Activated CD4-positive, alpha-beta T cell treated with anti-CD3 and anti-CD28 coated beads, Interleukin-10, Interleukin-2, amounts not matched to agents 100 ng/mL and 50 ng/mL, durations not matched to agents 16 hours and 8 hours (primary cell): ENCODE measurements around the gene CACYBP.
A peak's percentile ranks its signal among the peaks of the same experiment; 100 is the strongest.

ENCODE experiments used
- DNase-seq: peaks from one replicate; pipeline ENCODE4 v3.0.0-alpha.2; 2020

Gene CACYBP, protein sequence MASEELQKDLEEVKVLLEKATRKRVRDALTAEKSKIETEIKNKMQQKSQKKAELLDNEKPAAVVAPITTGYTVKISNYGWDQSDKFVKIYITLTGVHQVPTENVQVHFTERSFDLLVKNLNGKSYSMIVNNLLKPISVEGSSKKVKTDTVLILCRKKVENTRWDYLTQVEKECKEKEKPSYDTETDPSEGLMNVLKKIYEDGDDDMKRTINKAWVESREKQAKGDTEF

DNA sequence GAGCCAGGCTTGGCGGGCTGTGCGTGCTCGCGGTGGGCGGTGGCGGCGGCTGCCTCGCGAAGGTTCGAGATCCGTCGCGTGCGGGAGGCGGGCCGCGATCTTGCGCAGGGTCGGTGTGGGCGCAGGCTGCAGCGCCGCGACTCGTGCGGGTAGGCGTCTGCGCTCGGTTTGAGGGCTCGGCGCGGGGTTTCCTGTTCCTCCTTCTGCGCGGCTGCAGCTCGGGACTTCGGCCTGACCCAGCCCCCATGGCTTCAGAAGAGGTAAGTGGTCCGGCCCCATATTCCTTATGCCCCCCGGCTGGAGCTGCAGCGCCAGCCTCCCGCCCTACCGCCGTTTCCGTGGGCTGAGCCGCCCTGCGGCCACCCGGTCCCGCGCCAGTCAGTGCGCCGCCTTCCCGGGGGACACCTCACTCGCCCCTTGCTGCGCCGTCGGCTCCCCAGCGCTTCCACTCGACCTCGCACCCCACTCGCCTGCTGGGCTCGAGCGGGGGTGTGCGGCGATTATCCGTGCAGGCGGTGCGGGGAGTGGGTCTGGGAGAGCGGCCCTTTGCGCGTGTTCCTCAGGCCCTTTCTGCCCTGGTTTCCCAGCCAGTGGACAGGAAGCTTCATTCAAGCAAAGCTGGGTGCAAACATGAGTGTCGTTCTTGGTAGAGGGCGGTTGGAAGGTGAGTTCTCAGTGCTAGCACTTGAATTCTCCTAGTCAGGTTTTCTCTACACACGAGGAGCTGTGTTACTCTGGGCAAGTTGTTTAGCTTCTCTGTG is at the start of gene CACYBP:
Gene CACYBP (plus strand): TSS at position 12 of the 761 bp plus-strand sequence. CDS start 234 bp downstream, at position 246.
- peak; percentile 37 for DNase-seq

DNA sequence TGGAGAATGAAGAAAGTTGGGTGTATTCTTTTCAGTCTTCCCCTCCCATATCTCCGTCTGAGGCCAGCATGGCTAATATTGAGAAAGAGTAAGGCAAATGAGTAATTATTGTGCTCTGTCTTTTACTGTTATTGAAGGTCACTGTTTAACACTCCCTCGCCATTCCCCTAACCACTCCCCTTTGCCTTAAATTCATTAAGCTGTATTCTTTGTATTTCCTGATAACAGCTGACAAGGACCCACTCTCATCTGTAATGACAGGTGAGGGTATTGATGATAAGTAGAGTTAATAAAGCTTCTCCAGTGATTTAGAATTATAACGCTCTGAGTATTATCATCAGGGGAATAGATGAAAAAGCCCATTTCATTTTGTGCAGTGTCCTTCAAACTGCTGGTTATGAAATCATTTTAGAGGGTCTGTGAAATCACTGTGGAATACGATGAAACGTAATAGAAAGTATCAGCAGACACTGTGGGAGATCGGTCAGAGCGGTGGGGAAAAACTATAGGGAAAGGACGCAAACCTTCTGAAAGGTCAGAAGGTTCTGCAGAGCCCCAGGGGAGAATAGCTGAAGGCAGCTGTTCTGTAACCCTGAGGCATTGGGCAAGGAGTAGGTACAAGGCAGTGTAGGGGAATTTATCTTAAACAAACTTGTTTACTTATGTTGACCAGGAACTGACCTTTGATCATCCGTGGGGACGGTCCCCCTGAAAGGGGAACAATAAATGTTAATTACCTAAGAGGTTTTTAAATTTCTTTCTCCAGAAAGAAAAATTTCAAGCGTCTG is 46.3 kb upstream of the CACYBP start:
- DNase-seq: no peak

DNA sequence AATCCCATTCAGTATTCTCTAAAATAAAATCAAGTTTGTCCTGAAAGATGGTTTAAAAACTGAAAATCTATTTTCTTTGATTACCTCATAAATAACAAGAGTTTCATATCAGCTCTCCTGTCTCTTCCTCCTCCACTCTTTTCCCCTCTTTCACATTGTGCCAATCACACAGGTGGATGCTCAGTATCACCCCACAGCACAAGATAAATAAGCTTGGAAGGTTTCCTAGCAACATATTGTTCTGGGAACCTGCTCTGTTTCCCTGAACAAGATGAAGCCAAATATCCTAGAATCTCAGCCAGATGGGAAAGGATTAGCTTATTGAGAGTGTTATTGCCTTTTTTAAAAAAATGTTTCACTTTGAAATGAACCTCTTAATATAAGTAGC is 45.7 kb upstream of the CACYBP start:
- no peak for DNase-seq

- no peak for DNase-seq
These were observed 44.8 kb upstream of the CACYBP start for GRCh38 chr1:174954671-174955669.

DNA sequence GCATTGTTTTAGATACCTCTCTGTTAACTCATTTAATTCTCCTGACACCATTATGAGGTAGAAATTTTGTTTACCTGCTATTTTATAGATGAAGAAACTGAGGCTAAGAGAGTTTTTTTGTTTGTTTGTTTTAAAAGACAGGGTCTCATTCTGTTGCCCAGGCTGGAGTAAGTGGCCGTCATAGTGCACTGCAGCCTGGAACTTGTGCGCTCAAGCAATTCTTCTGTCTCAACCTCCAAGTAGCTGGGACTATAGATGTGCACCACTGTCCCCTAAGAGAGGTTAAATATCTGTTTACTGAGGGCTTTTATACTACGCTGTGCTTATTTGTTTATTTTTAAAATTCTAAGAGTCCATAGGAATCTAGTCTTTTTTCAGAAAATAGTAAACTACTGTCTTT is 43.7 kb upstream of the CACYBP start:
- DNase-seq: no peak

- no peak for DNase-seq
These were observed 42.8 kb upstream of the CACYBP start for GRCh38 chr1:174956976-174957375.

DNA sequence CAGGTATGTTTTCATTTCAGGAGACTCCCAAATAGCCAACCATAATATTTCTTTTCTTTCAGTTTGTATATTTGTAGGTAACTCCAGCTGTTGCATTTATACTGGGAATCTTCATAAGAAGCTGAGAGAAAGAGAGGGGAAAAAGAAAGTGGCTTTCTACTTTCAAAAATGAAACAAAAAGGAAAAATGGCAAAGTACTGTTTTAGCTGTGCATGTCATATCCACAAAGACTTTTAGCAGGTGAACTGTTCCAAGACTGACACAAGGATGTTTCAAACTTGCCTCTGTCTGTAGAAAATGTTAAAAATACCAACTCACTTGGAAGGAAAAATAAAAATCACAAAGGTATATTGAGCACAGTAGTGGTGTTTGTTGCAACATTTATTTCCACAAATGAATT is 41.9 kb upstream of the CACYBP start:
- DNase-seq: no peak

DNA sequence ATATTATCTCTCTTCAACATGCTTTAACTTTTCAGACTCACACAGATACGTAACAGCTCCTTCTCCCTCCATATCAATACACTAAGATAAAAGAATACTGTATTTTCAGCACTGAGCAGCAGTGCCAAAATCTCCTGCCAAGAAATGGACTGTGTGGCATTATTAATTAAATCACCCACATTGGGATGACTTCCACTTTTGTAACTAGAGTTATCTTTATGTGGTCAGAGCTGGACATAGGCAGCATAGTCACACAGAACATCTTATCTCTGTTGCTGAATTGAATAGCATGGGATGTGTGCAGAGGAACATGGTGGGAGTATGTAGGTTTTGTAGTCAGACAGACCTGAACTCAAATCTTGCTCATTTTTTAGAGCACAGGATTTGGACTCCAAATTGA is 41.4 kb upstream of the CACYBP start:
- no peak for DNase-seq

- DNase-seq: no peak
These were observed 39.4 kb upstream of the CACYBP start for GRCh38 chr1:174960362-174960761.

DNA sequence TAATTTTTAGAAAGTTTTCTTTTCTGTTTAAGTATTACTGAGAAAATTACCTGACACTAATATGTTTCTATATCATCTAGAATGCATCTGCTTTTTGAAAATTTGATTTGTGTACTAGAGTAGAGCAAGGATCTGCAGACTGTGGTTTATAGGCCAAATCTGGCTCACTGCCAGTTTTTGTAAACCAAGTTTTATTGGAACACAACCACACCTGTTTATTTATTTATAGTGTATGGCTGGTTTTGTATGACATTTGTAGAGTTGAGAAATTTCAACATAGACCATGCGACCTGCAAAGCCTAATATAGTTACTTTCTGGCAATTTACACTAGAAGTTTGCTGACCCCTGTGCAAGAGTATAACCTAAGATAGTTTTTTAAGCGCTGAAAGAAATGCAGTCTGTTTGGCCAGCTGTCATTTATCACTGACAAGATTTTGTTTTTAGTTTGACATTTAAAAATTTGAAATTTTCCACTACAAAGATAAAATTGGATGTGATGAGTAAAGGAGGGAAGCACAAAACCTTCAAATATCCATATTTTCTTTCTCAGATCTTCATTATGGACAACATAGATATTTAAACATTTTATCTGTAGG is 36.1 kb upstream of the CACYBP start:
- no peak for DNase-seq

DNA sequence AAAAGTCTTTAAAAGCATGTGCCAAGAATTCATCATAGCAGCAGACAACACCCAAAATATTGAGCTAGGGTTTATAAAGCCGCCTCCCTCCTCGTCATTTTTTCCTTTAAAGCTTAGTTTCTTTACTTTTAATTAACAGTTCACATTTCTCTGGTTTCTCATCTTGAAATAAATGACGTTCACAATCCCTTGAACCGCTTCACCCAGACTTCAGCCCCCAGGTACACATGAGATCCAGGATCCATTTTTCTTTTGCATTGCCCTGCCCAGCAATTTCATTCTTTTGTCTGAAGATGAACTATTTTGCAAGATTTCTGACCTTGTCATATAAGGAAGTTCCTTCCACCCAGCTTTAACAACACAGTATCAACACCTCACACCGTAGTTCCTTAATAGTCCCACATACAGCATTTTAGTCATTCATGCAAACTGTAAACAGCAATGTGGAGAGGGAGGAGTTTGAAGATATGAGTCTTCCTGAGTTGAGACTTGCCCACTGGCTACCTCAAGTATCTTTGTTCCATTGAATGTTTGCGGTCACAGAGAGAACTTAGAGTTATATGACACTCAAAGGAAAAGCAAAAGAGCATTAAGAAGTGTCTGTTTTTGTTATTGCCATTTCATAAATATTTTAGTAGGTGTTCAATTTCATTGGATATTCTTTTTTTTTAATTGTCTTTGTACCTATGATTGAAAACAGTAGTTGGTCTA is 35.3 kb upstream of the CACYBP start:
- peak; percentile 83 for DNase-seq

DNA sequence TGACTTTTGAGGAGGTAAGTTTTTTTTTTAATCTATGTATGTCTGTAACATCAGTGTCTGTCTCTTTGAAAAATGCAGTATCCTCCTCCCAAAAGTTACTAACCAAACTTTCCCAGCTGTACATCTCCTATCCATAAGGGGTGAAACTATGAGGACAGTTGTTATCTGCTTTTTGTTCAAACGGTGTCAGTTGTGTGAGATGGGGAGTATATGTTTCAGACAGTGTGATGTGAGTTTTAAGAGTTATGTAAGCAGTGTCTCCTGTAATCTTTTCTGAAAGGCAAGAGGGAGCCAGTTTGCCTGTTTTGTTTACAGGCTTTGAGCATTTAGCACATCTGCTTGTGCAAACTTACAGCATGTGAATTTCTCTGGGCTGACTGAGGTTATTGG is 34.8 kb upstream of the CACYBP start:
- DNase-seq: peak; percentile 11

DNA sequence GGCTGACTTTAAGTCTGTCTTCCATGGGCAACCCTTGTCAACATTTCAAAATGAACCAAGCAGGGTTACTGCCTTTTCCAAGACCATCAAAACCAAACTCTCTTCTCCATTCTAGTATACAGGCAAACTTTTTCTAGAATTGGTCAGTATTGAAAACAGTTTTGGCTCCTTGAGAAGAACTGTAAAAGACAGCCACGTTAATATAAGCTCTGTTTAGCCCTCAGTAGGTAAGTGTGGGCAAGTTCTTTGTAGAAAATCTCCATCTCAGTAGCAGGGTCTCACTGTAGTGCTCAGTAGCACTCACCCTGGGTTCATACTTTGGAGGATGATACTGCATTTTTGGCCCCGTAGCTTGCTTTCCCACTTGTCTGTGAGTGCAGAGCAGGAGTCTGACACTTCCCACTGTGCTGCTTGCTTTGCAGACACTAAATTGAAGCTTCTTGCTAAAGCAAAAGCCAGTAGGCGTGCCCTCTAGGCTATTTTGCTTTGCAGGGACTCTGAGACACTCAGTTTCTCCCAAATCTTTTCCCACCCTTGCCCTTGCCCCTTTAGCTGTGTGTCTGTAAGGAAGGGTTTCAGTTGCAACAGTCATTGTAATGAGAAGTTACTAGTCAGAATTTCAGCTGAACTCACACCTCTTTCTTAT is 34.3 kb upstream of the CACYBP start:
- no peak for DNase-seq

DNA sequence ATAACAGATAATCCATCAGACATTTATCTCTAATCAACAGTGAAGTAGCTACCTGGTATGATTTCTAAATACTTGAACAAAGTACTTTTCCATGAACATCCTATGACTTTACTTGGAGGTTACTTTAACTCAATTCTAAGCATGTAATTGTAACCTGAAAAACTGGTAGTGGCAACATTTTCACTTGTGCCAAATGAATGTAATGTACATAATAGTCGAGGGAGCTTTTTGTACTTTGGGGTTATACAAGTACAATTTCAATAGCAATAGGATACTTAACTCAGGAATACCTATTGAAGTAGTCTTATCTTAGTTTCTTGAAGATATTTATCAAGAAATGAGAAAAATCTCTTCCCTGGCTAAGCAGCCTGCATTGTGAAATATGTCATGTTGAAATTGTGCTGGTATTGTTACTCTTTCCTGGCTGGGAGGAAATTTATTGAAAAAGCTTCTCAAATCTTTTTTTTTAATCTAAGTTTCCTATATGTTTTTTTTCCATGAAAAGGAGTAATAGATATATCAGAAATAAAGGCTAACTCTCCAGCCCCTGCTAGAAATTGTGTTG is 33.7 kb upstream of the CACYBP start:
- DNase-seq: no peak

DNA sequence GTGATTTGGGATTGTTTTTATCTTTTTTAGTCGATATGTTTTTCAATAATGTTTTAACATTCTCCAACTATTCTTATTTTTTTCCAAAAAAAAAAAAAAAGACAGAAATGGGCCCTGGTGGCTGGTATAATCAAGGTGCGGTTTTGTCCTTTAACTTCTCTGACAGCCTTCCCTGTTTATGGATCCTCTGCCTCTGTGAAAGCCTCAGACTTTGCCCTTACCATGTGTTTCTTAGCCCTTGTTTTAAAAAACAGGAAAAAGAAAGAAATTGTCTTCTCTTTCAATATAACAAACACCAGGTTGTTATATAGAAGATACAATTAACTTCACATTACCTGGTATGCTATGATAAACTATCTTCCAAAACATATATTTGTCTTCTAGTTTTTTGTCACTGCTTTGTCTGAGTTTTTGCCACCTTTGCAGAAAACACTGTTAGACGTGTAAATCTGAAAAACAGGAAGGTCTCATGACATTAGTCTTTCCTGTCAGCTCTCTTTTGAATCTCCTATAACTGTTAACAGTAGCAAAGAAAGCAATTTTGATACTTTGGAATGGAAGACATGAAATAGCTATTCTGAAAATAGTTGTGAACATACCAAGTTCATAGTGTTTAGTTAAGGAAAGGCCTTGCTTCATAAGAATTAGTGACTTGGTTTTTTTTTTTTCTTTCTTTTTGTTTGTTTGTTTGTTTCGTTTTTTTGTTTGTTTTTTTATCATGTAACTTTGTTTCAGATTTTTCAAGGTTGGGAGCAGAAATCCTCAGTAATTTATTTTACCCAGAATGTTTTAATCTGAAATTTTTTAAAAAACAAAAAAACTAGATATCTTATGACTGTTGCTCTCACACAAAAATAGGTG is 31.7 kb upstream of the CACYBP start:
- DNase-seq: peak; percentile 53

- peak; percentile 88 for DNase-seq
These were observed 30.9 kb upstream of the CACYBP start for GRCh38 chr1:174968750-174969244.

- peak; percentile 71 for DNase-seq
These were observed 29.8 kb upstream of the CACYBP start for GRCh38 chr1:174969977-174970376.

DNA sequence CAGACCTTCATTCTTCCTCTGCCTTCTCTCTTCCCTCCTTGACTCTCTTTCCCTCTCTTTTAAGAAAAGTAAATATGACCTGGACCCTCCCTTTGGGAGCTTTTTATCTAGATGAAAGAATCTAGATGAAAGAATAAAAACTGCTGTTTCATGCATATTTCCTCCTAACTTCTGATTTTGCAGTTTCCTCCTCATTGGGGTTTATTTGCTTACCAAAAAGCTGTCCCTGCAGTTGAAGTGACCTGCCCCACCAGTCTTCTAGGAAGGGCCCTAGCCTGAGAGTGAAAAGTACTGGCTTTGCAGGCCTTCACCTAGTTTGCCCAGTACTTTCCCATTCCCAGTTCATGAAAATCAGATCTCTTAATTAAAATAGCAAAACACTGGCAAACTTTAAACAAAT is 28.3 kb upstream of the CACYBP start:
- no peak for DNase-seq

- DNase-seq: no peak
These were observed 27.8 kb upstream of the CACYBP start for GRCh38 chr1:174971902-174972301.
